Karpas-422 (cell line): ENCODE results near the gene MARCKSL1. TPM values are rescaled to one million over a fixed set of nuclear protein-coding genes. Genes with fewer than 3 reads are reported as not detected.
"Not testable (repeated sequence)": the region's sequence is repeated elsewhere in the genome, so short reads cannot be mapped to it uniquely, and the experiment has no call there.

Experiments
- DNase-seq: peaks from one replicate; pipeline ENCODE4 v3.0.0-alpha.2; 2015
- H2AFZ ChIP-seq: fragments of 200-600 bp; sonication (generic); 2 replicates; pipeline ENCODE4 v1.6.1; 2014; ENCODE audit warnings: antibody characterized with exemption, low read length, mixed read lengths
- H3K27ac ChIP-seq: fragments of 200-600 bp; sonication (generic); 2 replicates; pipeline ENCODE4 v1.5.1; 2014; ENCODE audit warnings: mild to moderate bottlenecking, low read length, moderate library complexity
- H3K27me3 ChIP-seq: fragments of 200-600 bp; sonication (generic); 2 replicates; pipeline ENCODE4 v1.6.1; 2014; ENCODE audit warnings: low read length, mixed read lengths
- H3K36me3 ChIP-seq: fragments of 200-600 bp; sonication (generic); 2 replicates; pipeline ENCODE4 v1.6.1; 2014; ENCODE audit warnings: low read length, mixed read lengths; ENCODE audit not compliant: insufficient read depth
- H3K4me1 ChIP-seq: fragments of 200-600 bp; sonication (generic); 2 replicates; pipeline ENCODE4 v1.6.1; 2014; ENCODE audit warnings: mild to moderate bottlenecking, low read length, mixed read lengths
- H3K4me2 ChIP-seq: fragments of 200-600 bp; sonication (generic); 2 replicates; pipeline ENCODE4 v1.6.1; 2014; ENCODE audit warnings: low read length, low read depth, mild to moderate bottlenecking; ENCODE audit not compliant: poor library complexity, severe bottlenecking
- H3K4me3 ChIP-seq: fragments of 200-600 bp; sonication (generic); 2 replicates; pipeline ENCODE4 v1.5.1; 2014; ENCODE audit warnings: mild to moderate bottlenecking, antibody characterized with exemption, low read length, mixed read lengths
- H3K79me2 ChIP-seq: fragments of 200-600 bp; sonication (generic); 2 replicates; pipeline ENCODE4 v1.6.1; 2014; ENCODE audit warnings: mild to moderate bottlenecking, low read length, mixed read lengths
- H3K9ac ChIP-seq: fragments of 200-600 bp; sonication (generic); 2 replicates; pipeline ENCODE4 v1.6.0; 2014; ENCODE audit warnings: low read length
- H3K9me2 ChIP-seq: fragments of 200-600 bp; sonication (generic), shearing (Covaris generic); replicated peaks from 2 replicates; pipeline ENCODE4 v1.6.0; 2014; ENCODE audit warnings: mild to moderate bottlenecking, low read length, moderate library complexity; ENCODE audit not compliant: insufficient read depth
- H3K9me3 ChIP-seq: fragments of 300-700, 200-600 bp; sonication (generic); 2 replicates; pipeline ENCODE4 v1.6.1; 2014; ENCODE audit warnings: low read length, mixed read lengths
- H4K20me1 ChIP-seq: fragments of 200-600 bp; sonication (generic); 2 replicates; pipeline ENCODE4 v1.6.1; 2014; ENCODE audit warnings: mild to moderate bottlenecking, antibody characterized with exemption, low read length, low read depth; ENCODE audit not compliant: insufficient read depth
- total RNA-seq: library from RNA; depleted of rRNA; stranded (reverse); fragments of >200 nt; shearing (Covaris generic); gene quantifications from 2 replicates; pipeline ENCODE4 v1.2.3, GENCODE V29; 2014; ENCODE audit warnings: low replicate concordance

The MARCKSL1 gene
- total RNA-seq, 1 experiment from 2014 or later = 262 TPM

- no peaks in the 10 kb centered on the region for H3K9me3 ChIP-seq
- no peak overlapping the region for H3K27ac ChIP-seq
- no peaks in the 10 kb centered on the region for H3K27me3 ChIP-seq
- H3K4me2 ChIP-seq = no peak overlapping the region
- no peak overlapping the region for H3K4me3 ChIP-seq
- H3K9me2 ChIP-seq = no peaks in the 10 kb centered on the region
- no peak overlapping the region for H2AFZ ChIP-seq
- peaks cover 17% of the 10 kb centered on the region for H3K4me1 ChIP-seq
- no peak overlapping the region for H3K9ac ChIP-seq
- no peak for DNase-seq
- no peaks in the 10 kb centered on the region for H4K20me1 ChIP-seq
- no peaks in the 10 kb centered on the region for H3K36me3 ChIP-seq
- no peaks in the 10 kb centered on the region for H3K79me2 ChIP-seq
These were observed 20.4 kb upstream of the MARCKSL1 start for GRCh38 chr1:32356478-32356877.

GRCh38 chr1:32355778-32356177, 19.7 kb upstream of the MARCKSL1 start:
- H3K9ac ChIP-seq, H3K9me3 ChIP-seq, H3K4me3 ChIP-seq, H3K79me2 ChIP-seq, H3K27me3 ChIP-seq, H3K9me2 ChIP-seq, H3K27ac ChIP-seq, H3K4me2 ChIP-seq, H4K20me1 ChIP-seq, DNase-seq, H2AFZ ChIP-seq, H3K36me3 ChIP-seq: not testable (repeated sequence)
- peaks cover 19% of the 10 kb centered on the region for H3K4me1 ChIP-seq

- Histone ChIP-seq H3K4me3 (no peak overlapping the region), H3K4me1 (peaks cover 12% of the 10 kb centered on the region), H3K79me2 (no peaks in the 10 kb centered on the region), H3K36me3 (no peaks in the 10 kb centered on the region), H3K4me2 (no peak overlapping the region), H4K20me1 (no peaks in the 10 kb centered on the region), H2AFZ (no peak overlapping the region), H3K9me3 (no peaks in the 10 kb centered on the region), H3K27ac (no peak overlapping the region), H3K9ac (no peak overlapping the region), H3K9me2 (no peaks in the 10 kb centered on the region), H3K27me3 (no peaks in the 10 kb centered on the region)
- no peak for DNase-seq
These were observed 18.0 kb upstream of the MARCKSL1 start for GRCh38 chr1:32353886-32354570.

GRCh38 chr1:32353431-32353830, 17.4 kb upstream of the MARCKSL1 start:
- DNase-seq = no peak
- no peak overlapping the region for H2AFZ ChIP-seq
- no peak overlapping the region for H3K9ac ChIP-seq
- peaks cover 12% of the 10 kb centered on the region for H3K4me1 ChIP-seq
- no peaks in the 10 kb centered on the region for H3K9me3 ChIP-seq
- no peak overlapping the region for H3K27ac ChIP-seq
- no peaks in the 10 kb centered on the region for H3K27me3 ChIP-seq
- H3K79me2 ChIP-seq = no peaks in the 10 kb centered on the region
- no peak overlapping the region for H3K4me2 ChIP-seq
- H3K4me3 ChIP-seq = no peak overlapping the region
- H3K9me2 ChIP-seq = no peaks in the 10 kb centered on the region
- H3K36me3 ChIP-seq = no peaks in the 10 kb centered on the region
- no peaks in the 10 kb centered on the region for H4K20me1 ChIP-seq

- Histone ChIP-seq H3K9me3 (no peaks in the 10 kb centered on the region), H3K27ac (no peak overlapping the region), H3K9ac (no peak overlapping the region), H3K27me3 (no peaks in the 10 kb centered on the region), H3K9me2 (no peaks in the 10 kb centered on the region), H3K79me2 (no peaks in the 10 kb centered on the region), H3K4me1 (peaks cover 12% of the 10 kb centered on the region), H3K4me3 (no peak overlapping the region), H3K36me3 (no peaks in the 10 kb centered on the region), H3K4me2 (no peak overlapping the region), H2AFZ (no peak overlapping the region), H4K20me1 (no peaks in the 10 kb centered on the region)
- no peak for DNase-seq
These were observed 16.9 kb upstream of the MARCKSL1 start for GRCh38 chr1:32352831-32353383.

- Histone ChIP-seq H3K4me1 (peaks cover 12% of the 10 kb centered on the region), H4K20me1 (no peaks in the 10 kb centered on the region), H3K4me2 (peak overlapping the region; percentile 92), H3K9me3 (no peaks in the 10 kb centered on the region), H3K4me3 (peak overlapping the region; percentile 77; the same call in 1 of the 2 replicates), H3K27ac (no peak overlapping the region), H3K79me2 (no peaks in the 10 kb centered on the region), H3K9ac (peak overlapping the region; percentile 82), H3K36me3 (no peaks in the 10 kb centered on the region), H3K27me3 (no peaks in the 10 kb centered on the region), H2AFZ (no peak overlapping the region), H3K9me2 (no peaks in the 10 kb centered on the region)
- DNase-seq = no peak
These were observed 16.3 kb upstream of the MARCKSL1 start for GRCh38 chr1:32352239-32352745.

- Histone ChIP-seq H3K9me2 (no peaks in the 10 kb centered on the region), H3K27me3 (no peaks in the 10 kb centered on the region), H3K4me1 (peaks cover 12% of the 10 kb centered on the region), H3K36me3 (no peaks in the 10 kb centered on the region), H2AFZ (peak overlapping the region; percentile 89; the same call in 1 of the 2 replicates), H3K4me3 (peak overlapping the region; percentile 77), H3K9me3 (no peaks in the 10 kb centered on the region), H3K27ac (no peak overlapping the region), H3K9ac (peak overlapping the region; percentile 82), H3K4me2 (peak overlapping the region; percentile 92), H3K79me2 (no peaks in the 10 kb centered on the region), H4K20me1 (no peaks in the 10 kb centered on the region)
- DNase-seq = peak; percentile 98
These were observed 15.6 kb upstream of the MARCKSL1 start for GRCh38 chr1:32351399-32352238.

- Histone ChIP-seq H3K4me1 (peaks cover 12% of the 10 kb centered on the region), H3K9ac (peak overlapping the region; percentile 72), H3K9me3 (no peaks in the 10 kb centered on the region), H3K4me3 (peak overlapping the region; percentile 77), H3K36me3 (no peaks in the 10 kb centered on the region), H3K27me3 (no peaks in the 10 kb centered on the region), H2AFZ (peak overlapping the region; percentile 64; the same call in 1 of the 2 replicates), H3K9me2 (no peaks in the 10 kb centered on the region), H3K4me2 (peak overlapping the region; percentile 92), H4K20me1 (no peaks in the 10 kb centered on the region), H3K79me2 (no peaks in the 10 kb centered on the region), H3K27ac (no peak overlapping the region)
- peak; percentile 92 for DNase-seq
These were observed 14.9 kb upstream of the MARCKSL1 start for GRCh38 chr1:32350785-32351398.
